Measurements from ENCODE around the gene GTF2F1. TPM values are rescaled to one million over a fixed set of nuclear protein-coding genes. Genes with fewer than 3 reads are reported as not detected.

GTF2F1 gene
- total RNA-seq, 2 experiments from 2014 or later = 50.4 to 59.6 TPM

GRCh38 chr19:6421075-6422014 is 28.4 kb upstream of the GTF2F1 start:
- intact Hi-C loops (cut with micrococcal nuclease) = no loop called here
- DNase-seq (no peak), ATAC-seq (no peak)
- TF ChIP-seq, protein P1, sequence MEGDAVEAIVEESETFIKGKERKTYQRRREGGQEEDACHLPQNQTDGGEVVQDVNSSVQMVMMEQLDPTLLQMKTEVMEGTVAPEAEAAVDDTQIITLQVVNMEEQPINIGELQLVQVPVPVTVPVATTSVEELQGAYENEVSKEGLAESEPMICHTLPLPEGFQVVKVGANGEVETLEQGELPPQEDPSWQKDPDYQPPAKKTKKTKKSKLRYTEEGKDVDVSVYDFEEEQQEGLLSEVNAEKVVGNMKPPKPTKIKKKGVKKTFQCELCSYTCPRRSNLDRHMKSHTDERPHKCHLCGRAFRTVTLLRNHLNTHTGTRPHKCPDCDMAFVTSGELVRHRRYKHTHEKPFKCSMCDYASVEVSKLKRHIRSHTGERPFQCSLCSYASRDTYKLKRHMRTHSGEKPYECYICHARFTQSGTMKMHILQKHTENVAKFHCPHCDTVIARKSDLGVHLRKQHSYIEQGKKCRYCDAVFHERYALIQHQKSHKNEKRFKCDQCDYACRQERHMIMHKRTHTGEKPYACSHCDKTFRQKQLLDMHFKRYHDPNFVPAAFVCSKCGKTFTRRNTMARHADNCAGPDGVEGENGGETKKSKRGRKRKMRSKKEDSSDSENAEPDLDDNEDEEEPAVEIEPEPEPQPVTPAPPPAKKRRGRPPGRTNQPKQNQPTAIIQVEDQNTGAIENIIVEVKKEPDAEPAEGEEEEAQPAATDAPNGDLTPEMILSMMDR (IDR thresholded peaks at IDR 0.05) = no peak
- no peak overlapping the region for H3K4me3 Mint-ChIP-seq
- POLR2A ChIA-PET = interaction anchor here (0.8 to 2.5 kb wide), 7 partner anchors 9 to 38 kb away, joined by 3 to 17 read pairs (median 4); partner anchors contain the start of gene SLC25A23
- CTCF ChIA-PET = interaction anchor here (0.9 to 1.4 kb wide), 2 partner anchors 10 to 16 kb away, joined by 3 to 5 read pairs; no protein-coding TSS in a partner anchor
- peaks cover 4% of the 10 kb centered on the region for H3K9me3 Mint-ChIP-seq
- H3K27me3 Mint-ChIP-seq = no peaks in the 10 kb centered on the region
- peak overlapping the region; percentile 30 for H3K27ac Mint-ChIP-seq
- peaks cover 64% of the 10 kb centered on the region for H3K36me3 Mint-ChIP-seq (ENCODE audit: low read depth)
- H3K4me1 Mint-ChIP-seq (ENCODE audit: low read depth) = peaks cover 33% of the 10 kb centered on the region

- ChIA-PET POLR2A (no interaction called here), CTCF (no interaction called here)
- DNase-seq (no peak), ATAC-seq (no peak)
- Mint-ChIP-seq H3K9me3 (no peaks in the 10 kb centered on the region), H3K4me3 (no peak overlapping the region), H3K27ac (no peak overlapping the region), H3K27me3 (no peaks in the 10 kb centered on the region), H3K36me3 (ENCODE audit: low read depth) (peaks cover 71% of the 10 kb centered on the region), H3K4me1 (ENCODE audit: low read depth) (peaks cover 24% of the 10 kb centered on the region)
- TF ChIP-seq, protein P1 (IDR thresholded peaks at IDR 0.05) = no peak
- intact Hi-C loops (cut with micrococcal nuclease) = no loop called here
These were observed 25.6 kb upstream of the GTF2F1 start for GRCh38 chr19:6418562-6418932.

DNA sequence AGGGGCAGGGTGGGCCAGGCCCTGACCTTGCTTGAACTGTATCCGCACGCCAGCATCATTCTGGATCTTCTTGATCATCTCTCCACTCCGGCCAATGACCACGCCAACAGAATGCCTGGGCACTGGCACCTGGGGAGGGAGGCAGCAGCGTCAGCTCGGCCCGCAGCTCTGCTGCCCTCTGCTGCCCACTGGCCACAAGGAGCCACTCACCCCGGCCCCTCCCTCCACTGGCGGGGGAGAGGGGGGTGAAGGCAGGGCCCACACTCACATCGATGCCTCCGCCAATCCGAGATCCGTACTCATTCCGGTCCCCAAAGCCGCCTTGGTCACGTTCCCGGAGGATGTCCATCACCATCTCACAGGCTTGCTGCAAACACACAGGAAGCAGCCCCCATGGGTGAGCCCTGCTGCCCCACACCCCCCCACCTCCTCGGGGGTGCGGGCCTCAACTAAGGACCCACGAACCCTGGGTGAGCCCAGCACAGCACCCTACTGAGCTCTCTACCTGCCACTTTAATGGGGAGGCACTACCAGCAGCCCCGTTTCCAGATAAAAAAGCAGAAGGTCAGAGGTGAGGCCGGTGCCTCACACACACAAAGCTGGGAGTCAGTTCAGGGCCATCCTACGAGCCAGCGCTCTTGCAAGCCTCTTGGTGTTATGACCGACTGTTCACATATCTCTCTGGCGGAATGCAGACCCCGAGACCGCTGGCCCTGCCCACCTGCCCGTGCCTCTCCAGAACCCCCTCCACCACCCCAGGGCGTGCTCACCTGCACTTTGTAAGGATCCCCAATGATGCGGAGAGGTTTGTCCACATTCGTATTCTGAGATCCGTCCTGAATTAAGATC is 25.0 kb upstream of the GTF2F1 start:
- ChIA-PET POLR2A (interaction anchor here (1.2 kb wide), 1 partner anchor 16 kb away, joined by 3 read pairs; no protein-coding TSS in a partner anchor), CTCF (no interaction called here)
- TF ChIP-seq, protein P1 (IDR thresholded peaks at IDR 0.05) = no peak
- Mint-ChIP-seq H3K36me3 (ENCODE audit: low read depth) (peaks cover 67% of the 10 kb centered on the region), H3K27ac (no peak overlapping the region), H3K27me3 (no peaks in the 10 kb centered on the region), H3K4me1 (ENCODE audit: low read depth) (peaks cover 18% of the 10 kb centered on the region), H3K9me3 (no peaks in the 10 kb centered on the region), H3K4me3 (no peak overlapping the region)
- DNase-seq (no peak), ATAC-seq (no peak)
- intact Hi-C loops (cut with micrococcal nuclease) = no loop called here

DNA sequence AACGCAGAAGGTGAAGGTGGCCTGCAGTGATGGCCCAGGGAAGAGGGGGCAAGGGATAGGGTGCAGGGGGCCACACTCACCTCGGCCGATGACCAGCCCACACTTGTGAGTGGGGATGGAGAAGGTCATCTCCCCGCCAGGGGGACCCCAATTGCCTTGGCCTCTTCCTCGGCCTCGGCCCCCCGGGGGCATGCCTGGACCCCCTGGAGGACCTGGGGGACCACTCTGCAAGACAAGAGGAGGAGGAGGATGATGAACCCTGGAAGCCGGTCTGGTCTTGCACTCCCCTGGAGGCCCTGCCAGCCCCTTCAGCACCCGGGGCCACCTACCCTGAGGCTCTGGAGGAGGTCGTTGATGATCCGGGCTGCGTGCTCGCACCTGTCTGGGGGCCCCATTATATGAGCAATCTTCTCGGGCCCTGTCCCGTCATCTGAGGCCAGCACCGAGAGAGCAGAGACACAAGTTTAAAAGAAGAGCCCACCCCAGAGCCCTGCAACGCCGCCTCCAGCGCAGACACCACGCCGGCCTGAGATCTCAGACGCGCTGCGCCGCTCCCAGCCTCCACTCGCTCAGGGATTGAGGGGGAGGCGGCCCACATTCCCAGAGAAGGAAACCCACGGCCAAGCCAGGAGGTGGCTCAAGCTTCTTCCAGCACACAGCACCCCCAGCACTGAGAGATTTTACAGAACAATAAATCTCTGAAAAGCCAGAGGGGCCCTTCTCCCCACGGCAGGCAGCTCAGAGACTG is 23.9 kb upstream of the GTF2F1 start:
- H3K9me3 Mint-ChIP-seq = no peaks in the 10 kb centered on the region
- ATAC-seq = no peak
- no peak for DNase-seq
- ChIA-PET POLR2A (interaction anchor here (1.2 to 1.7 kb wide), 2 partner anchors 9 to 15 kb away, joined by 3 to 5 read pairs; partner anchors contain the start of gene KHSRP), CTCF (interaction anchor here (0.5 kb wide), 1 partner anchor 208 kb away, joined by 3 read pairs; no protein-coding TSS in a partner anchor)
- peaks cover 7% of the 10 kb centered on the region for H3K4me1 Mint-ChIP-seq (ENCODE audit: low read depth)
- TF ChIP-seq, protein P1 (IDR thresholded peaks at IDR 0.05) = no peak
- H3K4me3 Mint-ChIP-seq = no peak overlapping the region
- no peaks in the 10 kb centered on the region for H3K27me3 Mint-ChIP-seq
- intact Hi-C loops (cut with micrococcal nuclease) = no loop called here
- H3K27ac Mint-ChIP-seq = no peak overlapping the region
- peaks cover 56% of the 10 kb centered on the region for H3K36me3 Mint-ChIP-seq (ENCODE audit: low read depth)
